HepG2 (cell line): ENCODE data around the gene RRAS. TPM values are rescaled to one million over a fixed set of nuclear protein-coding genes. Genes with fewer than 3 reads are reported as not detected.

Experiments used
- ARID5B ChIP-seq: IDR thresholded peaks from 2 replicates; pipeline ENCODE4 v1.4.0; 2020; ENCODE audit warnings: mild to moderate bottlenecking, missing genetic modification reagents
- KAT7 ChIP-seq: IDR thresholded peaks from 2 replicates; pipeline ENCODE4 v1.6.1; 2018; ENCODE audit warnings: borderline replicate concordance, missing compliant biosample characterization
- MXD4 ChIP-seq: IDR thresholded peaks from 2 replicates; pipeline ENCODE4 v1.6.1; 2016; ENCODE audit warnings: mild to moderate bottlenecking, missing biosample characterization, missing genetic modification reagents
- NR2F1 ChIP-seq, 2 experiments: fragments of 450-650 bp in 1 of 2; formaldehyde crosslinking in 1 of 2; IDR thresholded peaks; 2 replicates each; pipeline versions ENCODE4 v1.5.0 to v1.6.1; 2016 to 2020; ENCODE audit warnings: mild to moderate bottlenecking in 1 of 2, missing compliant biosample characterization in 1 of 2, missing genetic modification reagents in 1 of 2, moderate library complexity in 1 of 2
- THAP9 ChIP-seq: sonication (generic); formaldehyde crosslinking; IDR thresholded peaks from 2 replicates; pipeline ENCODE4; 2020; ENCODE audit warnings: missing genetic modification reagents, mild to moderate bottlenecking, borderline replicate concordance
- ZBTB7A ChIP-seq: sonication (generic); formaldehyde crosslinking; IDR thresholded peaks from 2 replicates; pipeline ENCODE4 v1.8.0; 2022; ENCODE audit warnings: mild to moderate bottlenecking, missing genetic modification reagents
- ZFP62 ChIP-seq: sonication (generic); formaldehyde crosslinking; IDR thresholded peaks from 2 replicates; pipeline ENCODE4 v1.4.0; 2020; ENCODE audit warnings: missing genetic modification reagents
- ZNF124 ChIP-seq: sonication (generic); formaldehyde crosslinking; IDR thresholded peaks from 2 replicates; pipeline ENCODE4 v1.4.0; 2020; ENCODE audit warnings: missing genetic modification reagents
- ZNF274 ChIP-seq: sonication (generic); formaldehyde crosslinking; IDR thresholded peaks from 2 replicates; pipeline ENCODE4 v1.5.1; 2020; ENCODE audit warnings: mild to moderate bottlenecking, missing genetic modification reagents
- ZNF30 ChIP-seq: sonication (generic); formaldehyde crosslinking; IDR thresholded peaks from 2 replicates; pipeline ENCODE4 v1.5.0; 2020; ENCODE audit warnings: mild to moderate bottlenecking, missing genetic modification reagents
- ZNF512B ChIP-seq: sonication (generic); formaldehyde crosslinking; IDR thresholded peaks from 2 replicates; pipeline ENCODE4 v1.5.1; 2020; ENCODE audit warnings: missing genetic modification reagents, mild to moderate bottlenecking, borderline replicate concordance
- ZNF564 ChIP-seq: sonication (generic); formaldehyde crosslinking; IDR thresholded peaks from 2 replicates; pipeline ENCODE4 v1.8.1; 2023; ENCODE audit warnings: mild to moderate bottlenecking, missing genetic modification reagents
- ZNF639 ChIP-seq: conservative IDR thresholded peaks from 2 replicates; pipeline ENCODE4 v1.6.1; 2018; ENCODE audit warnings: missing genetic modification reagents
- ZNF704 ChIP-seq: sonication (generic); formaldehyde crosslinking; IDR thresholded peaks from 2 replicates; pipeline ENCODE4 v1.8.1; 2023; ENCODE audit warnings: mild to moderate bottlenecking, inconsistent platforms, moderate library complexity, missing genetic modification reagents, borderline replicate concordance
- ZNF749 ChIP-seq: sonication (generic); formaldehyde crosslinking; IDR thresholded peaks from 2 replicates; pipeline ENCODE4 v1.8.0; 2022; ENCODE audit warnings: mild to moderate bottlenecking, missing genetic modification reagents, moderate library complexity, borderline replicate concordance
- ZNF766 ChIP-seq: sonication (generic); formaldehyde crosslinking; IDR thresholded peaks from 2 replicates; pipeline ENCODE4 v1.5.0; 2020; ENCODE audit warnings: missing genetic modification reagents, borderline replicate concordance
- polyA plus RNA-seq, 8 experiments: library from polyadenylated mRNA; depleted of rRNA in 3 of 8; stranded (reverse) in 7 of 8; unstranded in 1 of 8; fragments of >200 nt; fragmentation: Illumina TruSeq in 4 of 8; extraction: Trizol in 4 of 8; gene quantifications; 2 replicates each; pipeline versions ENCODE4 v1.2.1 to v1.2.3, GENCODE V29; 2011 to 2016; ENCODE audit warnings: low read depth in 4 of 8, missing spikeins in 1 of 8, mixed read lengths in 1 of 8; ENCODE audit not compliant: insufficient read depth in 1 of 8
- total RNA-seq, 5 experiments: library from RNA; depleted of rRNA; stranded (reverse); fragments of >200 nt; fragmentation: Illumina TruSeq; extraction: Trizol; gene quantifications; 2 replicates each; pipeline ENCODE4 v1.2.3, GENCODE V29; 2016; ENCODE audit warnings: low read depth in 1 of 5

Gene RRAS
- total and polyA plus RNA-seq, 2 of the 13 experiments (the other 11 are each of a cell fraction or from before 2014, with no cell fraction given): 1.5 to 12.0 TPM

- TF ChIP-seq THAP9 (CRISPR knock-in tag) (peak; percentile 96), ZFP62 (CRISPR knock-in tag) (no peak), ZNF639 (CRISPR knock-in tag) (no peak), ZNF124 (CRISPR knock-in tag) (no peak), MXD4 (no peak), ZNF766 (CRISPR knock-in tag) (0 out of 2 replicates have a peak, but pooled peaks have one; percentile 27), KAT7 (no peak), ZNF30 (CRISPR knock-in tag) (no peak), ZNF564 (CRISPR knock-in tag) (no peak), ZNF512B (CRISPR knock-in tag) (no peak), ARID5B (CRISPR knock-in tag) (no peak), ZNF749 (CRISPR knock-in tag) (no peak), NR2F1 (CRISPR knock-in tag; IDR thresholded peaks at IDR 0.05) (no peak), ZNF704 (peak; percentile 78; the same call in 1 of the 2 replicates), ZNF274 (no peak), ZBTB7A (CRISPR knock-in tag) (no peak)
Observed at GRCh38 chr19:49665351-49666119, 25.6 kb upstream of the RRAS start, which contains the start of the genes BCL2L12 and IRF3 (continued).
